ENCODE results near the gene SPATA22. TPM values are rescaled to one million over a fixed set of nuclear protein-coding genes. Genes with fewer than 3 reads are reported as not detected.
"Not testable (repeated sequence)": the region's sequence is repeated elsewhere in the genome, so short reads cannot be mapped to it uniquely, and the experiment has no call there.

The SPATA22 gene
- total and polyA plus RNA-seq, 2 donors (not counting 1 experiment from before 2014, with no cell fraction given), result 0.43 to 0.54 TPM

DNA sequence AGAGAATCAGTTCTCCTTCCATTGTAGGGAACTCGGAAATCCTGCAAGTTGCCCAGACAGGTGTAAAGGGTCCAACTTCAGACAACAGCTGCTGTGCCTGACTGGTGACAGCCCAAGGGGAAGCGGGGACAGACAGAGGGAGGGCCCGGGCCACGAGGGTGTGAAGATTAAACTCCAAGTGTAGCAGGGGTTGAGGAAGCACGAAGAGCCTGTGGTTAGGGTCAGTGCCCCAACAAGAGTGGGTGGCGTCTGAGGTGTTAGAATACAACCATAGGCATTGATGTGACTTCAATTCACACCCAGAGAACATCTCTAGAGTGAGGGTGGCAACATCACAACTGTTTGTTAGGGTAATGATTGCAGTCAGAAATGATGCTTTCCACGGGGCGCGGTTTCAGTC is 43.3 kb upstream of the SPATA22 start:
- no peak for DNase-seq
- no peak for ATAC-seq (ENCODE audit: low read depth)
- 72% methylated on average over 7 of the region's 9 CpGs for WGBS (ENCODE audit: insufficient coverage)
- Histone ChIP-seq H3K79me2 (ENCODE audit: control insufficient read depth, insufficient read depth, low read length) (no peaks in the 10 kb centered on the region), H3K36me3 (replicated peaks in 1 of 2; ENCODE audit: control extremely low read depth in 1 of 2, control insufficient read depth in 1 of 2, extremely low read depth in 1 of 2, insufficient read depth in 2 of 2, low read length in 1 of 2) (no peaks in the 10 kb centered on the region), H3K4me1 (ENCODE audit: control insufficient read depth in 2 of 2, insufficient read depth in 2 of 2, low read length in 2 of 2) (no peaks in the 10 kb centered on the region), H3K27ac (ENCODE audit: low read length in 2 of 2) (no peak overlapping the region), H3K9ac (ENCODE audit: low read length) (no peak overlapping the region), H3K9me3 (ENCODE audit: control extremely low read depth in 1 of 3, control insufficient read depth in 2 of 3, insufficient read depth in 1 of 3, low read length in 2 of 3) (no peaks in the 10 kb centered on the region), H3K4me2 (replicated peaks; ENCODE audit: low read depth, low read length, poor library complexity, severe bottlenecking) (no peak overlapping the region), H4K20me1 (ENCODE audit: control insufficient read depth, insufficient read depth, low read length, poor library complexity, severe bottlenecking) (no peaks in the 10 kb centered on the region), H2AFZ (ENCODE audit: insufficient read depth, low read depth, low read length, poor library complexity, severe bottlenecking) (no peak overlapping the region), H3K4me3 (ENCODE audit: control extremely low read depth in 1 of 5, extremely low read depth in 1 of 5, insufficient read depth in 1 of 5, low read depth in 2 of 5, low read length in 4 of 5) (no peak overlapping the region), H3K27me3 (replicated peaks in 1 of 4; ENCODE audit: control extremely low read depth in 1 of 4, control insufficient read depth in 3 of 4, insufficient read depth in 4 of 4, low read length in 3 of 4) (no peaks in the 10 kb centered on the region)
- Mint-ChIP-seq H3K4me3 (no peak overlapping the region), H3K9me3 (ENCODE audit: insufficient read depth) (no peaks in the 10 kb centered on the region), H3K27ac (no peak overlapping the region), H3K27me3 (no peaks in the 10 kb centered on the region), H3K4me1 (no peaks in the 10 kb centered on the region)
- POLR2A ChIA-PET, result no interaction called here
- intact Hi-C loops (cut with micrococcal nuclease), result no loop called here
- TF ChIP-seq, protein P1, sequence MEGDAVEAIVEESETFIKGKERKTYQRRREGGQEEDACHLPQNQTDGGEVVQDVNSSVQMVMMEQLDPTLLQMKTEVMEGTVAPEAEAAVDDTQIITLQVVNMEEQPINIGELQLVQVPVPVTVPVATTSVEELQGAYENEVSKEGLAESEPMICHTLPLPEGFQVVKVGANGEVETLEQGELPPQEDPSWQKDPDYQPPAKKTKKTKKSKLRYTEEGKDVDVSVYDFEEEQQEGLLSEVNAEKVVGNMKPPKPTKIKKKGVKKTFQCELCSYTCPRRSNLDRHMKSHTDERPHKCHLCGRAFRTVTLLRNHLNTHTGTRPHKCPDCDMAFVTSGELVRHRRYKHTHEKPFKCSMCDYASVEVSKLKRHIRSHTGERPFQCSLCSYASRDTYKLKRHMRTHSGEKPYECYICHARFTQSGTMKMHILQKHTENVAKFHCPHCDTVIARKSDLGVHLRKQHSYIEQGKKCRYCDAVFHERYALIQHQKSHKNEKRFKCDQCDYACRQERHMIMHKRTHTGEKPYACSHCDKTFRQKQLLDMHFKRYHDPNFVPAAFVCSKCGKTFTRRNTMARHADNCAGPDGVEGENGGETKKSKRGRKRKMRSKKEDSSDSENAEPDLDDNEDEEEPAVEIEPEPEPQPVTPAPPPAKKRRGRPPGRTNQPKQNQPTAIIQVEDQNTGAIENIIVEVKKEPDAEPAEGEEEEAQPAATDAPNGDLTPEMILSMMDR (IDR thresholded peaks at IDR 0.05), result no peak
- TF ChIP-seq EZH2 (IDR thresholded peaks at IDR 0.05; ENCODE audit: borderline replicate concordance, insufficient read depth, low read depth, low read length, poor library complexity, severe bottlenecking), result no peak
- CTCF ChIA-PET, result no interaction called here

DNA sequence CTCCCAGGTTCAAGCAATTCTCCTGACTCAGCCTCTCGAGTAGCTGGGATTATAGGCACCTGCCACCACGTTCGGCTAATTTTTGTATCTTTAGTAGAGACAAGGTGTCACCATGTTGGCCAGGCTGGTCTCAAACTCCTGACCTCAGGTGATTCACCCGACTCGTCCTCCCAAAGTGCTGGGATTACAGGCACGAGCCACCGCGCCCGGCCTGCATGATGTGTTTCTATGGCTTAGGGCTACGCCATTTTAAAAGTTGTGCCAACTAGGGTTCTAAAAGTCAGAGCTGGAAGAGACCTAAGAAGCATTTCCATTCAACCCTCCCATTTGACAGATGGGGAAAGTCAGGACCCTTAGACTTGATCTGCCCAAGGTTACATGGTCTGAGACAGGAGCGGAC is 42.5 kb upstream of the SPATA22 start:
- H3K27me3 Mint-ChIP-seq; H3K36me3 ChIP-seq (replicated peaks in 1 of 2; ENCODE audit: control extremely low read depth in 1 of 2, control insufficient read depth in 1 of 2, extremely low read depth in 1 of 2, insufficient read depth in 2 of 2, low read length in 1 of 2); H3K4me3 Mint-ChIP-seq; CTCF ChIA-PET; intact Hi-C loops (cut with micrococcal nuclease); H3K4me1 Mint-ChIP-seq; H3K27ac ChIP-seq (ENCODE audit: low read length in 2 of 2); H3K79me2 ChIP-seq (ENCODE audit: control insufficient read depth, insufficient read depth, low read length); H3K27me3 ChIP-seq (replicated peaks in 1 of 4; ENCODE audit: control extremely low read depth in 1 of 4, control insufficient read depth in 3 of 4, insufficient read depth in 4 of 4, low read length in 3 of 4); H3K9ac ChIP-seq (ENCODE audit: low read length); H3K4me3 ChIP-seq (ENCODE audit: control extremely low read depth in 1 of 5, extremely low read depth in 1 of 5, insufficient read depth in 1 of 5, low read depth in 2 of 5, low read length in 4 of 5); H3K4me1 ChIP-seq (ENCODE audit: control insufficient read depth in 2 of 2, insufficient read depth in 2 of 2, low read length in 2 of 2); H3K4me2 ChIP-seq (replicated peaks; ENCODE audit: low read depth, low read length, poor library complexity, severe bottlenecking); H3K9me3 Mint-ChIP-seq (ENCODE audit: insufficient read depth); H3K9me3 ChIP-seq (ENCODE audit: control extremely low read depth in 1 of 3, control insufficient read depth in 2 of 3, insufficient read depth in 1 of 3, low read length in 2 of 3); H4K20me1 ChIP-seq (ENCODE audit: control insufficient read depth, insufficient read depth, low read length, poor library complexity, severe bottlenecking); POLR2A ChIA-PET; H2AFZ ChIP-seq (ENCODE audit: insufficient read depth, low read depth, low read length, poor library complexity, severe bottlenecking); DNase-seq; ATAC-seq (ENCODE audit: low read depth); H3K27ac Mint-ChIP-seq: not testable (repeated sequence)
- 95% methylated on average over 10 of the region's 11 CpGs for WGBS (ENCODE audit: insufficient coverage)

All from B cell (primary cell).